HEK293 (cell line): ENCODE data around the gene PHGDH.

Experiments used
- BCL6B ChIP-seq: fragments of 450-650 bp; formaldehyde crosslinking; IDR thresholded peaks from 2 replicates; pipeline ENCODE4 v1.5.1; 2017; ENCODE audit warnings: missing biosample characterization, missing genetic modification characterization
- GLIS2 ChIP-seq: fragments of 450-650 bp; formaldehyde crosslinking; IDR thresholded peaks from 2 replicates; pipeline ENCODE4 v1.5.1; 2016; ENCODE audit warnings: missing biosample characterization, missing genetic modification characterization
- IKZF3 ChIP-seq: fragments of 450-650 bp; IDR thresholded peaks from 2 replicates; pipeline ENCODE4 v1.5.0; 2018; ENCODE audit warnings: missing biosample characterization, mild to moderate bottlenecking, missing genetic modification characterization, moderate library complexity
- KLF17 ChIP-seq: fragments of 450-650 bp; formaldehyde crosslinking; IDR thresholded peaks from 2 replicates; pipeline ENCODE4 v1.5.1; 2016; ENCODE audit warnings: missing biosample characterization, missing genetic modification characterization
- PRDM6 ChIP-seq: fragments of 450-650 bp; formaldehyde crosslinking; IDR thresholded peaks from 2 replicates; pipeline ENCODE4 v1.5.1; 2017; ENCODE audit warnings: missing biosample characterization, missing genetic modification characterization
- SP7 ChIP-seq: fragments of 450-650 bp; formaldehyde crosslinking; IDR thresholded peaks from 2 replicates; pipeline ENCODE4 v1.5.1; 2016; ENCODE audit warnings: missing biosample characterization, missing genetic modification characterization
- ZBTB26 ChIP-seq: fragments of 450-650 bp; formaldehyde crosslinking; optimal IDR thresholded peaks from 2 replicates; pipeline ENCODE3; 2016; ENCODE audit warnings: missing biosample characterization, mild to moderate bottlenecking, missing genetic modification characterization
- ZBTB49 ChIP-seq: fragments of 450-650 bp; formaldehyde crosslinking; IDR thresholded peaks from 2 replicates; pipeline ENCODE4 v1.5.1; 2016; ENCODE audit warnings: missing biosample characterization, missing genetic modification characterization, low read depth
- ZFHX2 ChIP-seq: fragments of 450-650 bp; formaldehyde crosslinking; conservative IDR thresholded peaks from 2 replicates; pipeline ENCODE4 v1.5.1; 2016; ENCODE audit warnings: missing biosample characterization, missing genetic modification characterization
- ZFP69B ChIP-seq: fragments of 450-650 bp; formaldehyde crosslinking; IDR thresholded peaks from 2 replicates; pipeline ENCODE4 v1.5.1; 2016; ENCODE audit warnings: missing biosample characterization, missing genetic modification characterization
- ZNF10 ChIP-seq: fragments of 450-650 bp; formaldehyde crosslinking; IDR thresholded peaks from 2 replicates; pipeline ENCODE4 v1.5.1; 2017; ENCODE audit warnings: missing biosample characterization, missing genetic modification characterization
- ZNF146 ChIP-seq: fragments of 450-650 bp; formaldehyde crosslinking; IDR thresholded peaks from 2 replicates; pipeline ENCODE4 v1.5.1; 2016; ENCODE audit warnings: missing biosample characterization, missing genetic modification characterization
- ZNF148 ChIP-seq: fragments of 450-650 bp; formaldehyde crosslinking; IDR thresholded peaks from 2 replicates; pipeline ENCODE4 v1.5.0; 2017; ENCODE audit warnings: missing biosample characterization, missing genetic modification characterization, borderline replicate concordance
- ZNF18 ChIP-seq: fragments of 450-650 bp; formaldehyde crosslinking; IDR thresholded peaks from 2 replicates; pipeline ENCODE4 v1.5.1; 2016; ENCODE audit warnings: missing biosample characterization, missing genetic modification characterization
- ZNF2 ChIP-seq: fragments of 450-650 bp; formaldehyde crosslinking; IDR thresholded peaks from 2 replicates; pipeline ENCODE4 v1.5.1; 2016; ENCODE audit warnings: missing biosample characterization, missing genetic modification characterization
- ZNF202 ChIP-seq: fragments of 450-650 bp; formaldehyde crosslinking; IDR thresholded peaks from 2 replicates; pipeline ENCODE4 v1.5.1; 2016; ENCODE audit warnings: missing biosample characterization, missing genetic modification characterization, borderline replicate concordance
- ZNF221 ChIP-seq: fragments of 450-650 bp; formaldehyde crosslinking; IDR thresholded peaks from 2 replicates; pipeline ENCODE4 v1.5.1; 2017; ENCODE audit warnings: missing biosample characterization, missing genetic modification characterization, borderline replicate concordance
- ZNF292 ChIP-seq: fragments of 450-650 bp; formaldehyde crosslinking; IDR thresholded peaks from 2 replicates; pipeline ENCODE4 v1.5.1; 2016; ENCODE audit warnings: low read depth, missing biosample characterization, missing genetic modification characterization, borderline replicate concordance
- ZNF350 ChIP-seq: fragments of 450-650 bp; formaldehyde crosslinking; IDR thresholded peaks from 2 replicates; pipeline ENCODE4 v1.5.0; 2017; ENCODE audit warnings: missing biosample characterization, mild to moderate bottlenecking, missing genetic modification characterization
- ZNF354C ChIP-seq: fragments of 450-650 bp; formaldehyde crosslinking; IDR thresholded peaks from 2 replicates; pipeline ENCODE4 v1.5.1; 2016; ENCODE audit warnings: missing biosample characterization, missing genetic modification characterization, low read depth, borderline replicate concordance
- ZNF362 ChIP-seq: fragments of 450-650 bp; formaldehyde crosslinking; IDR thresholded peaks from 2 replicates; pipeline ENCODE4 v1.5.1; 2016; ENCODE audit warnings: missing biosample characterization, missing genetic modification characterization
- ZNF510 ChIP-seq: fragments of 450-650 bp; formaldehyde crosslinking; IDR thresholded peaks from 2 replicates; pipeline ENCODE4 v1.5.1; 2018; ENCODE audit warnings: mild to moderate bottlenecking, missing genetic modification characterization, missing biosample characterization; ENCODE audit not compliant: insufficient replicate concordance
- ZNF560 ChIP-seq: fragments of 450-650 bp; formaldehyde crosslinking; IDR thresholded peaks from 2 replicates; pipeline ENCODE4 v1.5.1; 2017; ENCODE audit warnings: missing biosample characterization, missing genetic modification characterization, borderline replicate concordance
- ZNF626 ChIP-seq: fragments of 450-650 bp; sonication (Bioruptor Pico); formaldehyde crosslinking; IDR thresholded peaks from 2 replicates; pipeline ENCODE4 v1.5.1; 2018; ENCODE audit warnings: missing biosample characterization, missing genetic modification characterization, inconsistent platforms
- ZNF791 ChIP-seq: fragments of 450-650 bp; formaldehyde crosslinking; IDR thresholded peaks from 2 replicates; pipeline ENCODE4 v1.5.1; 2016; ENCODE audit warnings: missing biosample characterization, missing genetic modification characterization
- ZNF843 ChIP-seq: fragments of 450-650 bp; formaldehyde crosslinking; IDR thresholded peaks from 2 replicates; pipeline ENCODE4 v1.5.1; 2016; ENCODE audit warnings: missing biosample characterization, missing genetic modification characterization
- ZXDB ChIP-seq: fragments of 450-650 bp; formaldehyde crosslinking; IDR thresholded peaks from 2 replicates; pipeline ENCODE4 v1.5.1; 2016; ENCODE audit warnings: missing biosample characterization, missing genetic modification characterization

Gene PHGDH

GRCh38 chr1:119779869-119780356 is 68.2 kb downstream of the PHGDH start (continued):
- TF ChIP-seq ZBTB26 (tag by site-specific recombination) (no peak), ZNF146 (no peak), ZNF354C (no peak), ZNF362 (tag by site-specific recombination) (no peak), BCL6B (tag by site-specific recombination) (no peak), ZNF791 (tag by site-specific recombination) (no peak), ZFP69B (tag by site-specific recombination) (no peak), ZNF510 (tag by site-specific recombination) (no peak), ZNF2 (tag by site-specific recombination) (no peak), ZNF560 (tag by site-specific recombination) (no peak), ZBTB49 (tag by site-specific recombination) (no peak), ZNF292 (no peak), ZNF843 (tag by site-specific recombination) (0 out of 2 replicates have a peak, but pooled peaks have one; percentile 28), GLIS2 (tag by site-specific recombination) (no peak), ZFHX2 (tag by site-specific recombination) (no peak), ZNF626 (no peak), ZNF202 (tag by site-specific recombination) (no peak), ZNF18 (tag by site-specific recombination) (no peak), ZNF10 (tag by site-specific recombination) (no peak; the same call in 1 of the 2 replicates), PRDM6 (tag by site-specific recombination) (no peak), IKZF3 (no peak), SP7 (tag by site-specific recombination) (peak; percentile 60; the same call in 1 of the 2 replicates), ZXDB (tag by site-specific recombination) (peak; percentile 49; the same call in 1 of the 2 replicates), ZNF350 (tag by site-specific recombination) (no peak), ZNF148 (tag by site-specific recombination) (no peak), ZNF221 (tag by site-specific recombination) (no peak), KLF17 (peak; percentile 80; the same call in 1 of the 2 replicates)
